ENCODE data around the gene ATXN7L1.

DNA sequence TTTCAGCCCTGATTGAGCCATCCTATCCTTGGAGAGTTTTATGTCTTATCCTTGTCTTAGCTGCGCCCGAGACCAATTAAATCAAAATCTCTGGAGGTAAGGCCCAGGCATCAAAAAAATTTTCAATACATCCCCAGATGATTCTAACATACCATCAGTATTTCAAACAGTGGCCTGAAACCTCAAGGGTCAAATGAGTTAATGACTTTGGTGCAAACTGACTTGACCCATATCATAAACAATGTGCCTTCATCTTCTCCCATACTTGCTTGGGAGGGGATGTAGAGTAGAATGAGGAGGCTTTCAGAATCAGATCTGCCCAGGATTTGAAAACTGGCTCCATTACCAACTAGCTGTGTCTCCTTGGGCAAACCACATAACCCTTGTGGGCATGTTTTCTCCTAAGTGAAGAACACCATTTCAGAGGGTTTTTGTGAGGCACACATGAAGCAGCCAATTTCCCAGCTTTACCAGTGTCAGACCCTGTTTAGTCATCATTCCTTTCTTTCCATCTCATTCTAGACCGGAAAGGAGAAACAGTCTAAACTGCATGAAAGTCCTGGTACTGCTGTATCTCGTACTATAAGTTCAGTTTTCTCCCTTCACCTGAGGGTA lies 35.7 kb upstream of the ATXN7L1 start:
- no peak for TF ChIP-seq POLR2A (IDR thresholded peaks at IDR 0.05)
- TF ChIP-seq, protein P1, sequence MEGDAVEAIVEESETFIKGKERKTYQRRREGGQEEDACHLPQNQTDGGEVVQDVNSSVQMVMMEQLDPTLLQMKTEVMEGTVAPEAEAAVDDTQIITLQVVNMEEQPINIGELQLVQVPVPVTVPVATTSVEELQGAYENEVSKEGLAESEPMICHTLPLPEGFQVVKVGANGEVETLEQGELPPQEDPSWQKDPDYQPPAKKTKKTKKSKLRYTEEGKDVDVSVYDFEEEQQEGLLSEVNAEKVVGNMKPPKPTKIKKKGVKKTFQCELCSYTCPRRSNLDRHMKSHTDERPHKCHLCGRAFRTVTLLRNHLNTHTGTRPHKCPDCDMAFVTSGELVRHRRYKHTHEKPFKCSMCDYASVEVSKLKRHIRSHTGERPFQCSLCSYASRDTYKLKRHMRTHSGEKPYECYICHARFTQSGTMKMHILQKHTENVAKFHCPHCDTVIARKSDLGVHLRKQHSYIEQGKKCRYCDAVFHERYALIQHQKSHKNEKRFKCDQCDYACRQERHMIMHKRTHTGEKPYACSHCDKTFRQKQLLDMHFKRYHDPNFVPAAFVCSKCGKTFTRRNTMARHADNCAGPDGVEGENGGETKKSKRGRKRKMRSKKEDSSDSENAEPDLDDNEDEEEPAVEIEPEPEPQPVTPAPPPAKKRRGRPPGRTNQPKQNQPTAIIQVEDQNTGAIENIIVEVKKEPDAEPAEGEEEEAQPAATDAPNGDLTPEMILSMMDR (IDR thresholded peaks at IDR 0.05): no peak
